ENCODE data around the gene KAZALD1.

- TF ChIP-seq POLR2A (IDR thresholded peaks at IDR 0.05) (no peak), CTCF (IDR thresholded peaks at IDR 0.05 in 8 of 11, conservative IDR thresholded peaks at IDR 0.05 in 3 of 11) (no peak)
Measured at GRCh38 chr10:101099901-101100300, 38.1 kb downstream of the KAZALD1 start.

Measured in spleen (tissue), 7 donors.